GM19351 (cell line): ENCODE data around the gene CDKN2C.

Experiments used
- ATAC-seq: cut with Tn5 transposase; IDR thresholded peaks from one replicate; pipeline ENCODE4 v1.9.1; 2021; ENCODE audit warnings: mild to moderate bottlenecking, moderate library complexity; ENCODE audit not compliant: unreplicated experiment

CDKN2C gene

DNA sequence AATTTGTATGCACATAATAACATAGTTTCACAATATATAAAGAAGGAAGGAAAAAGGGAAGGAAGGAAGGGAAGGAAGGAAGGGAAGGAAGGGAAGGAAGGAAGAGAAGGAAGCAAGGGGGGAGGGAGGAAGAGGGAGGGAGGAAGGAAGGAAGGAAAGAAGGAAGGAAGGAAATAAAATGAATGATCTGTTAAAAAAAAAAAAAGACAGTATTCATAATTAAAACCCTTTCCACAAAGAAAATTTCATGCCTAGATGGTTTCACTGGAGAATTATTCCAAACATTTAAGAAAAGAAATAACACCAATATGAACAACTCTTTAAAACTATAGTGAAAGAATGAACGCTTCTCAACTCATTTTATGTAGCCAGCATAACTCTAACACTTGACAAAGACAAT is 44.8 kb downstream of the CDKN2C start:
- ATAC-seq, result no peak

DNA sequence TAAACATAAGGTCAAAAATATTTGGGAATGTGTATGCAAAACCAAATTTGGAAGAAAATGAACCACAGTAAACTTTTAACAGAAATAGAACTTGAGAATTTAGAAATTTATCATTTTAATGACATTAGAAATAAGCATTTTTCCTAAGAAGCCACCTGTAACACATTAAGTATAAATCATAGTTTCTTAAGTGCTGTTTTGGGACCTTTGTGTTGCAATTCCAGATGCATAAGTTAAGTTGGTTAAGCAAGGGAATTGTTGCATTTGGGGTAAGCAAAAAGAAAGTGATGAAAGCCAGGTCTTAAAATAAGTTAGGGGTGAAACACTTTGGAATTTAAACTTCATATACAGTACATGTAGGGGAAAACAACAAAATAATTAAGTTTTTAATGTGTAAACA is 49.8 kb downstream of the CDKN2C start:
- ATAC-seq, result no peak
